ENCODE results near the gene ZNF280D. TPM values are rescaled to one million over a fixed set of nuclear protein-coding genes. Genes with fewer than 3 reads are reported as not detected.

ZNF280D gene
- total and polyA plus RNA-seq, 2 of the 8 experiments (the other 6 are each of a cell fraction or from before 2014, with no cell fraction given), result 7.4 to 27.5 TPM

DNA sequence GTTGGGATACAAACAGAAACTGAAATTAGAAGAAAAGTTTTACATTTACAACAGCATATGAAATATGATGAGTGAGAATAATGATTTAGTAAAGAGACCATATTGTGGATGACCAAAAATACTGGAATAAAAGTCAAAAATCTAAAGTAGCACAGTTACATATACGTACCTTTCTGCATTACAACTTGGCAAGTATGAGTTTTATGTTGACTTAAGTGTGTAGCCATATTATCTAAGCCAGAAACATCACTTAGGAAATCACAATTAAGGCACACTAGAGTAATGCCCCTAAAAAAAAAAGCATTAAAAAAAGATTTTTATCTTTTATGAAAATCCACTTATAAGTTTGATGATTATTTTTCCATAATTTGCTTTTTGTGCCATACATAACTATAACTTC, 79.1 kb downstream of the ZNF280D start (continued):
- TF ChIP-seq FOSL1 (IDR thresholded peaks at IDR 0.05; ENCODE audit: insufficient read depth, low read depth, low read length), result no peak

Measured in H1 (cell line).